Stimulated activated CD4-positive, alpha-beta T cell treated with anti-CD3 and anti-CD28 coated beads, TNF-alpha, amount 100 ng/mL, for 24 hours (primary cell): ENCODE measurements around the gene EPHB1.
"Not testable (repeated sequence)": the region's sequence is repeated elsewhere in the genome, so short reads cannot be mapped to it uniquely, and the experiment has no call there.

ENCODE experiments used
- DNase-seq, 3 experiments: peaks; one replicate each; pipeline ENCODE4 v3.0.0-alpha.2; 2020; ENCODE audit warnings: low read depth in 3 of 3

The EPHB1 gene

DNA sequence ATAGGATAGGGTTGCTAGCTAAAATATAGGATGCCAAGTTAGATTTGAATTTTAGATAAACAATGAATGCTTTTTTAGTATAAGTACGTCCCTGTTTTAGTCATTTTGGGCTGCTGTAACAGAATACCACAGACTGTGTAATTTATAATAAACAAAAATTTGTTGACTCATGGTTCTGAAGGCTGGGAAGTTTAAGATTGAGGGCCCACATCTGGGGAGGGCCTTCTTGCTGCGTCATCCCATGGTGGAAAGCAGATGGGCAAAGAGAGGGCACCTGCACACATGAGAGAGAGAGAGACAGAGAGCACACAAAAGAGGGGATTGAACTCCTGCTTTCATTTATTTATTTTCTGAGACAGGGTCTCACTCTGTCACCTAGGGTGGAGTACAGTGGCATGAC lies 246.5 kb downstream of the EPHB1 start:
- DNase-seq, result no peak

DNA sequence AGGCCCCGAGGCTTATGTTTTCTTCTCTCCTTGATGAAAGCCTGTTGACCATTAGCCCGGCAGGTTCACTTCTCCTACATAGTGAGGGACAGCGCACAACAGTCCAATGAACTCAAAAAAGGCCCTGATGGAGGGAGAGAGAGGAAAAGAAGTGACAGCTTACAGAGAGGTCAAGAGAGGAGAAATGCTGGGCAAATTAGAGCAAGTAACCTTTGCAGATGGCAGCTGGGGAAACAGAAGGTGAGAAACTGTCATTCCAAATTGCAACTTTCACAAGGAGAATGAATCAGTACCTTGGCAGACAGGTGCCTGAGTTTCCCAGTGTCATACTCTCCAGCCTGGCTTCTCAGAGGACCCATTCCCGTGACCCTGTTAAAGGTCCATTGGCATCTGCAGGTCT lies 252.0 kb downstream of the EPHB1 start:
- DNase-seq, result no peak

DNA sequence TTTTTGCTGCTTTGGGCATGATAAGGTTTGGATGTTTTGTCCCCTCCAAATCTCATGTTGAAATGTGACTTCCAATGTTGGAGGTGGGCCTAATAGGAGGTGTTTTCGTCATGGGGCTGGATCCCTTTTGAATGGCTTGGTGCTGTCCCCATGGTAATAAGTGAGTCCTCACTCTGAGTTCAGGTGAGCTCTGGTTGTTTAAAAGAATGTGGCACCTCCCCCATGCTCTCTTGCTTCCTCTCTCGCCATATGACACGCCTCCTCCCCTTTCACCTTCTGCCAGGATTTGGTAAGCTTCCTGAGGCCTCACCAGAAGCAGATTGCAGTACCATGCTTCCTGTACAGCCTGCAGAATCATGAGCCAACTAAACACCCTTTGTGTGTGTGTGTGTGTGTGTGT lies 255.5 kb downstream of the EPHB1 start:
- DNase-seq, result no peak

DNA sequence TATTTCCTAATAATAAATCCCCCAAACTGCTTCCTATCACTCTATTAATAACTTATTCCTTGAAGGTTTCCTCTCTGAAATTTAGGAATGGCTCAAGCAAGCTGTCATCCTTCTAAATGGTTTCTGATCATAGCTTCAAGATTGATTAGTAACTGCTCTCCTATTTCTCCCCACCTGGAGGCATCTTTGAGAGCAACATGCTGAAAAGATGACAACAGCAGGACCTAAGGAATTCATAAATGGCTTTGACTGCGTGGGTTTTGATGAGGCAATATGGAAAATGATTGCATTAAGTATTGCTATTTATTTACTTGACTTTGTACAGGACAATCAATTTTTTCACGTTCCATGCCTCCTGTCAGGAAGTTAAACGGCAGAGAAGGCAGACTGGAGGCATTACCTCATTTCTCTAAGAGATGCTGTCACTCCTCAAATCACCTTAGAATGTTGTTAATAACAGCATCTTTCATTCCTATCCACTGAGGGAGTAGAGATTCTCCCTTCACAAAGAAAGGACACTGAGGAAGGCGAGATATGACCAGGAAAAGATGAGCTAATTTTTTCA lies 256.4 kb downstream of the EPHB1 start:
- DNase-seq, result no peak

DNA sequence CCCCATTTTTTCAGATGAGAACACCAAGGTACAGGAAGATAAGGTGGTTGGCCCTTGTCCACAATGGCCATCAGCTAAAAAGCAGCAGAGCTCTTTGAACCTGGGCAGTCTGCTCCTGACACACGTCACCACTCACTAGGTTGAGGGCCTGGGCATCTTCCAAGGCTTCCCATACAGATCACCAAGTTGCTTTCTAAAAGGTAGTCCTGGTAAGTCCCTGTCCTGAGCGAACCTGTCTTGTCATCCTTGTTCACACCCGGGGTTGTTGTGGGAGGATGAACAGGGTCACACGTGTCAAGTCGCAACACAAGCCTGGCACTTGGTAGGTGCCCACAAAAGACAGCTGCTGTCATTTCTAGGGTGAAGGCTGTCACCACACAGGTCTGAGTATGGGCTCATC lies 260.4 kb downstream of the EPHB1 start:
- no peak for DNase-seq

DNA sequence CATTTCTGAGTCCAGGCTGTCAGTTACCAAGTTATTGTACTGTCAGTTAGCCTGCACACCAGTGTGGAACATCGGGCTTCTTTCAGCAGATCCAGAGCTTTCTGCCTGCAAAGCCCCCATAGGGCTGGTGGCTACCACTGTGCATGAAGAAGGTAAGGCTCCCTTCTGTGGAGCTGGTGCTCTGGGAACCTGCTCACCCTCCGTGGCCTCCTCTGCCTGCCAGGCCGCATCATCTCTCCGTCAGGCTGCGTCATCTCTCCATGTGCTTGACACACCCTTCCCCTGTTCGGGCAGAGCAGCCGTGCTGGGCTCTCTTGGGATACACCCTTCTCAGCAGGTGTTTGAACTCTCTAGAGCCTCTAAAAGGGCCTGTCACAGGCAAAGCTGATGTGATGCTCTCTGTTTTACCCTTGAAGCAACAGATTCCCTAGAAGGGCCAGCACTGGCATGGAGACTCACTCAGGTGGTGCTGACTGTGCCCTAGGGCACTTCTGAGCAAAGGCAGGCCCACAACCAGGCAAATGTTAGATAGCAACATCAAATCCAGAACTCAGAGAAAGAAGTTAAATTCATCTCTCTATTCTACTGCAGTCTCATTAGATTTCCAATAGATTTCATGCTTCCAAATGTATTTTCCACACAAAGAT lies 261.1 kb downstream of the EPHB1 start:
- no peak for DNase-seq

DNA sequence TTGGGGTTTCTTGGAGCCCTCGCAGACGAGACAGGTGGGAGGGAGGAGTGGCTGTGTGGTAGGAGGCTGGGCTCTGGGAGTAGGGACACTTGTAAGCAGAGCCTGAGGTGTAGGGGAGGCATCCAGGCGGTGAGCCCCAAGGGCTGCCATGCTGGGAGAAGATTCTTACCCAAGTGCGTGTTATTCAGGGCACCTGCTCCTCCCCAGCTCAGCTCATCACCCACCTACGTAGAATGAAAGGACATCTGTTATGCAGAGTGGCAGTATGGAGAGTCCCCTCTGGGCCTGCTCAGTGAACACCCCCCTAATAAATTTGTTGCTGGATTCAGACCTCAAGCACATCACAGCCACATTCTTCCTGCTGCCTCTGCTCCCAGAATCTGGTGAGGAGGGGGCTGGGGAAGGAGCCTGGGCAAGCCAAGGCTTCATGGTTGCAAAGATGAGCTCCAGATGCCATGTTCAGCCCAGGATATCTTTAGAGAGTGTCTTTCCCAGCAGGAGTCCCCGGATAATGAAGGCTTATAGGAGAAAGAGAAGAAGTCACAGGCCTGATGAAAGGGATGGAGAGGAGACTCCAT lies 261.8 kb downstream of the EPHB1 start:
- DNase-seq, result no peak

DNA sequence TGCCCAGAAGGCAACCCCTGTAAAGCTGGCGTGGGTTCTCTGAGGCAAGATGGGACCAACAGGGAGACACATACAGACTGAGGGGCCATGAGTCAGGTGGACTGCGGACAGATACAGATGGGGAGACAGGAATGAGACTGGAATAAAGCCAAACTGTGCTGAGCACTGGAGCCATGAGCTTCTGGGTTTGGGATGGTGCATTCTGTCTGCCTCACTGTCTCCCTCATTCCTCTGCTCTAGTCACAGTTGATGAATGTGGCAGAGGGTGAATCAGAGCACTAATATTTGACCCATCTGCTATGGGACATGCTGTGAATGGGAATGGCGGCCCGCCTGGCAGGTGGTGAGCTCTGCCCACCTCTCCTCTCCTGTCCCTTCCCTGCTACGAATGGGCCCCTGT lies 262.9 kb downstream of the EPHB1 start:
- no peak for DNase-seq

DNA sequence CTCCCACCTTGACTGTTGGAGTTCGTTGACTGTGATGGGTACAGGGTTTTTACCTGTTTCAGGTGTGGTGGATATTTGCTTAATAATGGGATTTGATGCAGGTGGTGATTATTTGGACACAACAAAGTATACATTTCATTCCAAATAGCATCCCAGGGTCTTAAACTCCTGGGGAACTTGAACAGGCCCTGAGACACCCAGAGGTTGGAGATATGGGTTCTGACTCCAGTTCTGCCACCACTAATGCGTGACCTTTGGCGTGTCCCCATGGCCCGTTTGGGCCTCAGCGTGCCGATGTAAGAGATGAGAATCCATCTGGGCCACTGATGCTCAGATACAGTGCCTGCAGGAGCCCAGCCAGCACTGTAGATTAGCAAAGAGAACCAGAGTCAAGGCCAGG lies 264.5 kb downstream of the EPHB1 start:
- DNase-seq, result no peak

DNA sequence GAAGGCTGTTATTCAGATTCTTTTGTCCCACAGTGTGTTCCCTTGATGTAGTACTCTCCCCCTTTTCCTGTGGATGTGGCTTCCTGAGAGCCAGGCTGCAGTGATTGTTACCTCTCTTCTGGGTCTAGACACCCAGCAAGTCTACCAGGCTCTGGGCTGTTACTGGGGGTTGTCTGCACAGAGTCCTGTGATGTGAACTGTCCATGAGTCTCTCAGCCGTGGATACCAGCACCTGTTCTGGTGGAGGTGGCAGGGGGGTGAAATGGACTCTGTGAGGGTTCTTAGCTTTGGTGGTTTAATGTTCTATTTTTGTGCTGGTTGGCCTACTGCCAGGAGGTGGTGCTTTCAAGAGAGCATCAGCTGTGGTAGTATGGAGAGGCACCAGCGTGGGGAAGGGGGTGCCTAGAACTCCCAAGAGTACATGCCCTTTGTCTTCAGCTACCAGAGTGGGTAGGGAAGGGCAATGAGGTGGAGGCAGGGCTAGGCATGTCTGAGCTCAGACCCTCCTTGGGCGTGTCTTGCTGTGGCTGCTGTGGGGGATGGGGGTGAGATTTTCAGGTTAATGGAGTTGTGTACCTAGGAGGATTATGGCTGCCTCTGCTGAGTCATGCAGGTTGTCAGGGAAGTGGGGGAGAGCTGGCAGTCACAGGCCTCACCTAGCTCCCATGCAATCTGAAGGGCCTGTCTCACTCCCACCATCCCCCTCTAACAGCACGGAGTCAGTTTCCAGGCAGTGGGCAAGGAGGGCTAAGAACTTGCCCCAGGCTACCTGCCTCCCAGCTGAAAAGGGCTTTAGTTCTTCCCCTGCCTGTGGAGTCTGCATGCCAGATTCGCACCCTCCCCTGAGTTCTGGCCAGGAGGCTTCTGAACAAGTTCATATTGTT lies 272.0 kb downstream of the EPHB1 start:
- not testable (repeated sequence) for DNase-seq

DNA sequence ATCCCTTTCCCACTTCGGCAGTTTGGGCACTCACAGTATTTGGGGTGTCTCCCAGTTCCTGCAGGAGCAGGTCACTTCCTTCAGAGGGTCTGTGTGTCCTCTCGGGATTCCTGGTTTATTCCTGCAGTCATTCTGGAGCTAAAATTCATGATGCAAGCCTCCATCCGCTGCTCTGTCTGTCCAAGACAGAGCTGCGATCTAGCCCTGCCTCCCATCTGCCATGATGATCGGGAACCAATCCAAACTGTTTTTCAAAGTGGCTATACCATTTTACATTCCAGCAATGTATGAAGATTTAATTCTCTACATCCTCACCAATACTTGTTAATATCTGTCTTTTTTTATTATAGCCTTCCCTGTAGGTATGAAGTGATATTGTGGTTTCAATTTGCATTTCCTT lies 273.0 kb downstream of the EPHB1 start:
- DNase-seq, result no peak

DNA sequence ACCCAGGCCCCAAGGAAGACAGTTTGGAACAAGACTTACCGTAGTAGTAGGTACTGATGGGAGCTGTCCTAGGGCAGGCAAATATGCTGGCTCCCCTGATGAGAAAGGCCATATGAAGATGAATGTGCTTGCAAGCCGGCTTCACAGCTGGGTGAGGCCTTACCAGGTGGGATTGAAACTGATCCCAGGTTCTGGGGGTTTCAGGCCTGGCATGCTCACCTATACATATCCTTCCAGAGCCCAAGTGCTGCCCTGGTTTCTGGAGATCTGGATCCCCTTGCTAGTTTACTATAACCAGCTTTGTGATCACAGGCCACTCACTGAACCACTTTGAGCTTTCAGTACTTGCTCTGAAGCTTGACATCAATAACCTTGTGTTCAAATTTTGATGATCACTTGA lies 274.3 kb downstream of the EPHB1 start:
- DNase-seq, result no peak

DNA sequence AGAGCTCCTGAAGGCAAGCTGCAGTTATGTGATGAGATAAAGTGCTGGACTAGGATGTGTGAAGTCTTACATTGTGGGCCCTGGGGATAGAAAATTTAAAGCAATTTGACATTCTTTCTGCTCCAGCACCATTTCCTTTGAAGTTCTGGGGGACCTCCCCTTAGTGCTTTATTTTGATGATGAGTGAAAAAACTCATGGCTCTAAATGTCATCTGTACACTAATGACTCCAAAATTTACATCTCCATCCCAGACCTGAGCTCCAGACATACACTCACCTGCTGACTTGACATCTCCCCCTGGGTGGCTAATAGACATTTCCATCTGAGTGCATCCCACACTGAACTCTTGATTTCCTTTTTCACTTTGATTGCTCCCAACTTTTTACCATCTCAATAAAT lies 276.4 kb downstream of the EPHB1 start:
- no peak for DNase-seq

DNA sequence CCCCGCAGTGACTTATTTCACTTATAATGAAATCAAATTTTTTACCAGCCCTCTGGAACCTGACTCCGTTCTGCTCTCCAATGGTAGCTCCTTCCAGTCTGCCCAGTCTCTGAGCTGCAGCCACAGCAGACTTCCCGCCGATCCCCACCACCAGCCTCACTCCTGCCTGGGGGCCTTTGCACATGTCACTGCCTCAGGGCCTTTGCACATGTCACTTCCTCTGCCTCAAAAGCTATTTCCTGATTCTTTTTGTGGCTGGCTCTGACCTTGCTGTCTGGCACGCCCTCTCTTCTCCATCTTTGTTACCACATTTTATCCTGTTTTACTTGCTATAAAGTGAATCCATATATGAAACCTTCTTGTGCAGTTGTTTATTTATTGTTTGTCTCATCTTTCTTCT lies 277.4 kb downstream of the EPHB1 start:
- no peak for DNase-seq

DNA sequence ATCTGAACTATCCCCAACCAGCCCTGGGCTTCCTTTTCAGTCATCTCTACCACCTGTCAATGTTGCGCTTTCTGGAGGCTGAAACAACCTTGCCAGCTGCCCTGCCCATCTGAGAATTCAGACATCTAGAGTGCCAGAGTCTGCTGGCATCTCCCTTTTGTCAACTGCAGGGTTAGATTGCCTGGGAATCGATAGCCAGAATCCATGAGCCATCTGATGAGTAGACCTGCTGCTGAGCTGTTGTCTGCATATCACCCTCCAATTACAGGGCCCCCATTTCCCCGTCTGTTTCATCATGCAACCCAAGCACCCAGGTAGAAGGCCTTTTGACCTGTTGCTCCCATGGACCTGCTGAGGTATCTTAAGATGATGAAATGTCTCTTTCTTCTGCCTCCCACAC lies 280.1 kb downstream of the EPHB1 start:
- DNase-seq, result no peak

DNA sequence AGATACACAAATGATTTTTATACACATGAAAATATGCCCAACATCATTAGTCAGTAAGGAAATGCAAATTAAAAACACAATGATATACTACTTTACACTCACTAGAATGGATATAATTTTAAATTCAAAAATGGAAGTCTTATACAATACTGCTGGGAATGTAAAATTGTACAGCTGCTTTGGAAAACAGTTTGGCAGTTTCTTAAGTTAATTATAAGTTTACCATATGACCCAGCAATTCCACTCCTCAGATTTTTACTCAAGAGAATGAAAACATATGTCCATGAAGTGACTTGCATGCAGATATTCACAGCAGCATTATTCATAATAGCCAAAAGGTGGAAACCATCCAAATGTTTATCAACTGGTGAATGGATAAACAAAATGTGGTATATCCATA lies 281.3 kb downstream of the EPHB1 start:
- DNase-seq, result no peak

DNA sequence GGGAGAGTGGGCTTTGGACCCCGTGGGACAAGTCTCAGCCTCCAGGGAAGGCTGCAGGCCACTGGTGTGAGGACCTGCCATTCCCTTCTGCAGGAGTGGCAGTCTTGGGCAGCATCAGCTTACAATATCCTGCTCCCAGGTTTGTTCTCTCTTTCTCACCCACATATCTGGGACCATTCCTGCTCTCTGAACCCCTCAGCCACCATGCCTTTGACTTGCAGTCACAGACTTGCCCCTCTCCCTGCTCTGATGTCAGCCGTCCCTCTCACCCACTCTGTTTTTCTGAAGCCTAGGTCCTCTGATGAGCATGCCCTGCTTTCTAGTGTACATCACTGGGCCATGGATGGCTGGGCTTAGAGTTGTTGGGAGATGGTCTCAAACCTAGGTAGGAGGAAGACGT lies 282.1 kb downstream of the EPHB1 start:
- no peak for DNase-seq

DNA sequence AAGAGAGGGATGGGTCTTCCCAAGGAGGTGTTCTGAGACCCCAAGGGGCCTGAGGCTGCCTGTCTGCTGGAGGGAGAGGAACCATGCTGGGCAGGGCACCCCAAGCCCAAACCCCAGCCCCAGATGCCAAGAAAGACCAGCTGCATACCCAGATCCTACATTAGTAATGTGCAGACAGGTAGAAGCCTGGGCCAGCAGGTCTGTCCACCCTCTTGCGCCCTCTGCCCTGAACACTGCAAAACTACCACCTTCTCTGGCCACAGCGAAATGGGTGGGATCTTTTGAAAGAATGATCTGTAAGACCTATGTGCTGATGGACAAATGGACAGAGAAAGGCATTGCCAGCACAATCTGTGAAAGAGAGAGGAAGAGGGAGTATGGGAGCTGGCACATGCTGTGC lies 283.2 kb downstream of the EPHB1 start:
- DNase-seq, result no peak

DNA sequence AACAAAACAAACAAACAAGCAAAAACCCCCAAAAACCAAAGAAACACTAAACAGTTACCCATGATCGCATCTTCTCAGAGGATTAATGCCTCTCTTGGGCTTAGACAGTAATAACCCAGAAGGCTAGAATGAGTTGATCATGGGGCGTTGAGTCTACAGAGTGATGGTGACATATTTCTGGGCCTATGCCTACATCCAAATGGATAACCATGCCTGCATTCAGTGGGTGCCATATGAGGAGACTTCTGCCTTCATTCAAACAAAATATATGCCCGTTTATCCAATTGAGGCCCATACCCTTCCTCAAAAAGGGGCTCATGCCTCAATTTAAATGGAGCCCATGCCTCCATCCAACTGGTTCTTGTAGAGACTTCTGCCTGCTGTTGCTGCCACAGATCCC lies 284.0 kb downstream of the EPHB1 start:
- DNase-seq, result no peak

DNA sequence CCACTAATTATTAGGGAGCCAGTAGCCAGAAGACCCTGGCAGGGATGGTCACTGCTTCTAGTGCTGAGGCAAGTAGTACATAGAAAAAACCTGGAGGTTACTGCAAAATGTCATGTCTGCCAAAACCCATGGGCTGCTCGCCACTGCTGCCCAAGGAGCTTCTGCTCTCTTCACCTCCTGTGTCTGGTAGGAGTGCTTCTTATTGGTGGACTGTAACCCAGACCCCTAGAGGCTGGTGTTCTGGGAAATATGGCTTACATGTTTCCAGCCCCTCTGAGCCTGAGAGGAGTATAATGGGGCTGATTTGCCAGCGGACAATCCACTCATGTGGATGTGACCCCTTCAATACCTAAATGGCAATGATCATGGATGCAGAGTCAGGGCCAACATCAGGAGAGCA lies 286.4 kb downstream of the EPHB1 start:
- DNase-seq, result no peak

DNA sequence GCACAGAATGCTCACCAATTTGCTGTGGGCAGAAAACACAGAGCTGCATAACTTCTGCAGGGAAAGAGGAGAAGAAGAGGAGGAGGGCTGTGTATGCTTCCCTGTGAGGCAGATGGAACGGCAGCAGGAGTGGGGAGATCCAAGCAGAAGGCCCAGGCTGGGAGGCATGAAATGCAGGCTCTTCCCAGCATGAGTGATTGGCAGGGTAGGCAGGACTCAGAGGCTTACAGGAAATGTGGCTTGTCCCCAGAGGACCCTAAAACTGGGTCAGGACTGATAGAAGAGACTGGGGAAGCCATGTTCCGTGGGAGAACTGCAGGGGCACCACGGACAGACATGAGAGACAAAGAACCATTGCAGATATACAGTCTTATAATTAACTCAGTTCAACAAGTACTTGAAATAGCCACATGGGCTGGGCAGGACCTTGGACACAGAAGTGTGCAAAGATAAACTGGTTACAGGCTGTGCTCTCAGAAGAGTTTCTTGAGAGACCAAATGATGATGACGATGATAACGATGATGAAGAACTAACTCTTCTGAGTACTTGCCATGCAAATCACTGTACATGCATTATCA lies 286.9 kb downstream of the EPHB1 start:
- DNase-seq, result no peak

DNA sequence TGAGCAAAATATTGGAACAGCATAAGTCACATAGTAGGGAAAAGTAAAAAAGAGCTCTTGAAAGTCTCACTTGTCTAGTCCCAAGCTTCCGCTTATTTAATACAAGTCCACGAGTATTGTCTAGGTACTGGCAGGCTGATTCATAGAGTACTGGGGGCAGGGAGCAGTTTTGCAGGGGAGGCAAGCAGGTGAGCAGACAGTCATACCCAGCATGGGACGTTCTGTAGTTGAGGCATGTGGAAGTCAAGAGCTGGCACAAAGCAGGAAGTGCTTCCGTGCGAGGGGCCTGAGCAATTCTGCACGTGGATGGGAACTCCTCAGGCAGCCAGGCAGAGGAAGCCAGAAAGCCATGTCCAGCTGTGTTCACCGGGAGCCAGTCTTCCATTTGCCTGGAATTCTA lies 287.6 kb downstream of the EPHB1 start:
- no peak for DNase-seq

DNA sequence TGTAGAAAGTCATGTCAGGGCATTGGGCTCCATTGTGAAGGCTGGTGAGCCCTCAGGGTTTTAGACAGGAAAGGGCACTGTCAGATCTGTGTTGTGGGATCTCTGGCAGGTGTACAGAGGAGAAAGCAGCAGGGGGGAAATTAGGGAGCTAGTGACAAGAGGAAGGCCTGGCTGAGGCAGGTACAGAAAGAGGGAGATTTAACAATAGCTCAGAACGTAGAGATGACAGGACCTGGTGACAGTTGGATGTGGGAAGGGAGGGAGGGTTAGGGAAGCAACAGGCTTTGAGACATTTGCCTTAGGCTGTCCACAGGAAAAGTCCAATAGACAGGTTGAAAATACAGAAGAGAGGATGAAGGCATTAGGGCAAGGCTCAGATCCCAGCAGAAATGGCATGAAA lies 288.1 kb downstream of the EPHB1 start:
- no peak for DNase-seq
